SKM-1 (cell line): ENCODE measurements around the gene PIP5KL1.
"Not testable (repeated sequence)": the region's sequence is repeated elsewhere in the genome, so short reads cannot be mapped to it uniquely, and the experiment has no call there.

Source experiments
- DNase-seq: peaks from one replicate; lab custom pipeline; 2025; ENCODE audit not compliant: unreplicated experiment; lab: John Stamatoyannopoulos, UW

PIP5KL1 gene

DNA sequence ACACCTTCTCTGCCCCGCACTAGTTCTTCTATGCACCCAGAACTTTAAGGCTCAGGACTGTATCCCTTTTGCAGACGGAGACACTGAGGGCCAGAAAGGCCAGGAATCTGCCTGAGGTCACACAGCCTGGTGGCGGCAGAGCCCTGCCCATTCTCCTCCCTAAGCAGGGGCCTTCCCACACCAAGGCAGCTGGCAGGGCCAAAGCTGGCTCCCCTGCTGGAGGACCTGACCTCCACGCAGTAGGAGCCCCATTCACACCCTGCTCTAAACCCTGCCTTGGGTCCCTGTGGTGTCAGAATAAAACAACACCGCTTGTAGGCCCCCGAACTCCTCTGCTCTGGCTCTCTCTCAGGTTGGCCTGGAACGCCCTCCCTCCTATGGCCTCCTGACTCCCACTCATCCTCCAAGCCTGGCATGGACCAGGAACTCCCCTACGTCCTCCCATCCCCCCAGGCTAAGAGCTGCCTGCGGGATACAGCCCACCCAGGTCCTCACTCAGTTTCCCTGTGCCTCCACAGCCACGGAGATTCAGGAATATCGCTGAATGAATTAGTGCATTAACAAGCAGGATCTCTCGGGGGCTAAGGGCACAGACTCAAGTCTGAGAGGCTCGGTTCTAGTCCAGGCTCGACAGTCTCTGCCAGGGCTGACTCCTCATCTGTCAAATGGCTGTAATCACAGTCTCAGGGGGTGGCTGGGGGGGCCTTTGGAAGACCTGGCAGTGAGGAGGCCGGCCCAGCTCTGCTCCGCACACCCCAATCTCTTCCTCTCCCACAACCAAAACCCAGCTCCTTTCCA, 34.0 kb downstream of the PIP5KL1 start:
- DNase-seq = no peak

DNA sequence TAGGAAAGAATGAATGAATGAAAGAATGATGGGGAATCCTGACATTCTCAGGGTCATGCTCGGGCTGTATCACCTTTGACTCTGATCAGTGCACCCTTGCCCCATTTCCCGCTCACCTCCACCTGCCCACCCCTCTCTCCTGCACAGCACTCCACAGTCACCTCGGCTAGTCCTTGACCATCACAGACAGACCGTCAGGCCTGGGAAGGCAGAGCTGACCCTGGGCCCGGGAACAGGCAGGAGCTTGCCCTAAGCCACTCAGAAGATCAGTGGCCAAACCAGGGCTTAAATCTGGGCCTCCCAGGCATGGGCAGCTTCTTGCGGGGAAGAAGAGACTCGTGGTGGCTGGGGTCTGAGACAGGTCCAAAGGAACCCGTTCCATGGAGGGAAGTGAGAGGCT, 34.8 kb downstream of the PIP5KL1 start:
- no peak for DNase-seq

- DNase-seq = no peak
Observed at GRCh38 chr9:127893392-127893791, 37.2 kb downstream of the PIP5KL1 start.

DNA sequence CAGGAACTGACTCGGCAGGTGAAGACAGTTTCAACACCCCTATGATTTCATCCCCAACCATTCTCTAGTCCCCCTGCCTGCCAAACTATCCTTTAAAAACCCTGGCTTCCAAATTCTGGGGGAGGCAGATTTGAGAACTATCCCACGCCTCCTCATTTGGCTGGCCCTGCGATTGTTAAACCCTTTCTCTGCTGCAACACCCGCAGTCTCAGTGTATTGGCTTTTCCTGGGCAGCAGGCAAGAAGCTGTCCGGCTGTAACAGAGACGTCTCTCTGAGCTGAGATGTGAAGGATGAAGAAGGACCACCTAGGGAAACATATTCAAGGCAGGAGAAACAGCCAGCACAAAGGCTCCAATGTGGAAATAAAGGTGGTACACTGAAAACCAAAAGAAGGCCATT, 37.7 kb downstream of the PIP5KL1 start:
- no peak for DNase-seq

DNA sequence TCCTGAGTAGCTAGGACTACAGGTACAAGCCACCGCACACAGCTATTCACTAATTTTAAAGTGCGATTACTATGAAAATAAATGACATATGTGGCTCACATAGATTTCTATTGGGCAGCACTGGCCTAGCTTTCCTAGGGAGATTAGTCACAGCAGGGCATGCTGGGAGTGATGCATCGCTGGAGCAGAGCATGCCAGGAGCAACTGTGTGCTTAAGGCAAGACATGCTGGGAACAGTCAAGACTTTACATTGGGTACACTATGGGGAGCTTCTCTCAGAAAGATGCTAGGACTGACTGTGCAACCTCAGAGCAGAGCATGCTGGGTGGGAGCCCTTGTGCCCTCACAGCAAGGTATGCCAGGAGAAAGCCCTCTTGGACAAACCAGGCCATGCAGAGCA, 40.5 kb downstream of the PIP5KL1 start:
- DNase-seq = no peak

- no peak for DNase-seq
Observed at GRCh38 chr9:127887792-127888191, 42.8 kb downstream of the PIP5KL1 start.

- DNase-seq = no peak
Observed at GRCh38 chr9:127886401-127886972, 44.1 kb downstream of the PIP5KL1 start.

DNA sequence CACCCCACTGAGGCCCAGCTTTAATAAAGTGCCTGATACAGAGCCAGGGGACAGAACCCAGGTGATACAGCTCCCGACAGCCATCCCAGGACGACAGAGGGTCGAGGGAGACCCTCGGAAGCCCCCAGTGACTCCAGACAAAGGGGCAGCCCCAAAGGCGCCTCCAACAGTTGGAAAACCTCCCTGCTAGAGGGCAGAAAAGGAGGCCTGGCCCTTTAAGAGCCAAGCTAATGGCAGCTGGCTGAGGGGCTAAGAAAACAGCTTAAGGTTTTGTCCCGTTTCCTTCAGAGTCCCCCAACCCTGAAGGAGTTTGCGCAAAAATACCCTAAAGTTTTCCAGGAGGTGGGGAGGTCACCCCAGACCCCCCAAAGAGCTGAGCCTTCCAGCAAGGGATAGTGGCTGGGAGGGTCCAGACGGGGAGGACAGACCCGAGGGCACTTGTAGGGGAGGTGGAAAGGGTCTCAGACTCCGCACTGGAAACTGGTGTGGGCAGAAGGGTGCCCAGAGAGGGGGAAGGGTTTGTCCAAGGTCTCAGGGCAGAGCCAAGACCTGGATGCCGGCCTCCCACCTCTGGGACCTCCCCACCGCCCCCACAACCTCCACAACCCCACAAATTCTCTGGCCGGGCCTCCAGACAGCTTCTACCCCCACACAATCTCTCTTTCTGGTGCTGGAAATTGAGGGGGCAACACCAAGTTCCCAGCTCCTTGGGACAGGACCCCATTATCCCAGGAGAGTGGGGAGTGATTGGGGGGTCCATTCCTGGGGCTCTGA, 44.9 kb downstream of the PIP5KL1 start:
- DNase-seq = no peak

- no peak for DNase-seq
Observed at GRCh38 chr9:127884976-127885490, 45.5 kb downstream of the PIP5KL1 start.

DNA sequence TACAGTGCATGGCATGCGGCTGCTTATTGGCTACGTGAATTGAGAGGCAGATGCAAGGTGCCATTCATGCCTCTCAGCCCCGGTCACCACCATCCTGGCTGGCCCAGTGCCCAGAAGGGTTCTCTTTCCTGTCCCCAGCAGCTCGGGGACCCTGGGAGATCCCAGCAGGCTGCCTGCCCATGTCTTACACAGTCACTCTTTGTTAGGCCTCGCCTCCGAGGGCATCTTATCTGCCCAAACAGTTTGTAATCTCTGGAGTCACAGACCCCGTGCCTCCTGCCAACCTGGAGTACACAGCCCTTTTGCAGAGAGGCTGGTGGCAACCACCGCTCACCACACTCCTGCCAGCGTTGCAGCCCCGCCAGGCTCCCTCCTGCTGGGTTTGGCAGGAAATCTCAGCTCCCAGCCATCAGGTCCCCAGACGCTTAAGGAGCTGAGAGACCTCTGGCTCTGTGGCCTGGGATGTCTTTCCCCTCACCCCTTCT, 46.1 kb downstream of the PIP5KL1 start:
- no peak for DNase-seq

GRCh38 chr9:127883959-127884358, 46.6 kb downstream of the PIP5KL1 start:
- DNase-seq = no peak

GRCh38 chr9:127881715-127882114, 48.9 kb downstream of the PIP5KL1 start:
- not testable (repeated sequence) for DNase-seq

- DNase-seq = no peak
Observed at GRCh38 chr9:127880143-127880542, 50.4 kb downstream of the PIP5KL1 start.

- DNase-seq = no peak
Observed at GRCh38 chr9:127878652-127879390, 51.8 kb downstream of the PIP5KL1 start.

DNA sequence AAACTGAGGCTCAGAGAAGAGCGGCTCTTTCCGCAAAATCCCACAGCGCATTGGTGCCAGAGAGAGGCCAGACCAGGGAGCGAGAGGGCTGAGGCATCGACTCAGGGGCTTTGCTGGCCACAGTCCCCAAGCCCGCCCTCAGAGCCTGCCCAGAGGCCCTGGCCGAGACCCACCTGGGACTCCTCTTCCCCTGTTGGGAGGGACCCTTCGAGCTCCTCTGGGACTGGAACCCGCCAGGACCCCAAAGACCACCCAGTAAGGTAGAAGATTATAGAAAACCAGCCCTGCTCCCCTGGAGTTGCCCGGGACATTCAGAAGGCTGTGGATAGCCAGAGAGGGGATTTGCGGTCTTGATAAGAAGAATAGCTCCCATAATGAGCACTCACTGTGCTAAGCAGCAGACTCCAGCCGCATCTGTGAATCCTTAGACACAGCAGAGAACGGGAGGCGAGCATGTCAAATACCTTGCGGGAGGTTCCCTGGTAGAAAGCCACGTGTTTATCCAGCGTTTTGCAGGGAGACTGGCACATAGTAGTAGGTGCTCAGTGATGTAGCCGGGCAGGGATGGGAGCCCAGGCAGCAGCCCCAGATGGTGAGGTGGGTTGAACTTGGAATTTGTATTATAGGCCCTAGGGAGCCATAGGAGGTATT, 52.5 kb downstream of the PIP5KL1 start:
- no peak for DNase-seq

- no peak for DNase-seq
Observed at GRCh38 chr9:127877566-127877998, 53.0 kb downstream of the PIP5KL1 start, which contains the start of gene AK1. Gene AK1, minus strand, starts transcription at chr9:127877675. Its CDS starts 3,058 bp downstream, at chr9:127874617.

- no peak for DNase-seq
Observed at GRCh38 chr9:127876764-127877562, 53.6 kb downstream of the PIP5KL1 start.

- DNase-seq = no peak
Observed at GRCh38 chr9:127876026-127876763, 54.4 kb downstream of the PIP5KL1 start.
